Omental fat pad (tissue), 4 donors: ENCODE data around the gene IL36RN. TPM values are rescaled to one million over a fixed set of nuclear protein-coding genes. Genes with fewer than 3 reads are reported as not detected.

Experiments used
- ATAC-seq: fragments of 150-250 bp; one replicate; pipeline ENCODE4 v1.9.1; 2016; ENCODE audit warnings: mild to moderate bottlenecking, moderate library complexity; ENCODE audit not compliant: low FRiP score
- DNase-seq: peaks from one replicate; pipeline ENCODE4 v3.0.0-alpha.2; 2019; ENCODE audit warnings: low spot score
- total RNA-seq, 4 donors: library from RNA; depleted of rRNA; stranded (reverse); fragments of >200 nt; gene quantifications; one replicate each; pipeline ENCODE4 v1.1.0, GENCODE V29; 2016
- TF ChIP-seq, protein P1 (sequence below), 3 donors: fragments of 450-650 bp; IDR thresholded peaks; one replicate each; pipeline ENCODE4 v1.5.1; 2016 to 2017; ENCODE audit warnings: antibody characterized with exemption in 3 of 3, mild to moderate bottlenecking in 3 of 3, moderate library complexity in 2 of 3

The IL36RN gene
- total RNA-seq, 4 donors from 2014 or later: not detected

DNA sequence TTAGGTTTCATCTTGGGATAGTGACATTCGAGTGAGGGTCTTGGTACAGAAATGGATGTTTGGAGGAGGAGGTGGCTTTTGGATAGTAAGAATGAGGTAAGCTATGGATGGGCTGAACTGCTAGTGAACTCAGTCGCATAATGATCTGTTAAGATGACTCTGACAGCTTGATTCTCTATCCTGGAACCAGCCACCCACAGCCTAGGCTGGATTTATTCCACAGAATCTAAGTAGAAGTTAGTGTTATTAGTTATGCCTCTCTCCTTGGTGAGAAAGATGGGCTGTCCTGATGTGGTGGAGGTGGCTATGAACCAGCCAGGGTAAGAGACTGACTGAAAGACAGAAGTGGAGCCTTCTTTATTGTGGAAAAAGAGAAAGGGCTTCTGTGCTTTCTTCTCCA, 31.3 kb upstream of the IL36RN start:
- TF ChIP-seq, protein P1, sequence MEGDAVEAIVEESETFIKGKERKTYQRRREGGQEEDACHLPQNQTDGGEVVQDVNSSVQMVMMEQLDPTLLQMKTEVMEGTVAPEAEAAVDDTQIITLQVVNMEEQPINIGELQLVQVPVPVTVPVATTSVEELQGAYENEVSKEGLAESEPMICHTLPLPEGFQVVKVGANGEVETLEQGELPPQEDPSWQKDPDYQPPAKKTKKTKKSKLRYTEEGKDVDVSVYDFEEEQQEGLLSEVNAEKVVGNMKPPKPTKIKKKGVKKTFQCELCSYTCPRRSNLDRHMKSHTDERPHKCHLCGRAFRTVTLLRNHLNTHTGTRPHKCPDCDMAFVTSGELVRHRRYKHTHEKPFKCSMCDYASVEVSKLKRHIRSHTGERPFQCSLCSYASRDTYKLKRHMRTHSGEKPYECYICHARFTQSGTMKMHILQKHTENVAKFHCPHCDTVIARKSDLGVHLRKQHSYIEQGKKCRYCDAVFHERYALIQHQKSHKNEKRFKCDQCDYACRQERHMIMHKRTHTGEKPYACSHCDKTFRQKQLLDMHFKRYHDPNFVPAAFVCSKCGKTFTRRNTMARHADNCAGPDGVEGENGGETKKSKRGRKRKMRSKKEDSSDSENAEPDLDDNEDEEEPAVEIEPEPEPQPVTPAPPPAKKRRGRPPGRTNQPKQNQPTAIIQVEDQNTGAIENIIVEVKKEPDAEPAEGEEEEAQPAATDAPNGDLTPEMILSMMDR (IDR thresholded peaks at IDR 0.05): no peak
- ATAC-seq (no peak), DNase-seq (no peak)

DNA sequence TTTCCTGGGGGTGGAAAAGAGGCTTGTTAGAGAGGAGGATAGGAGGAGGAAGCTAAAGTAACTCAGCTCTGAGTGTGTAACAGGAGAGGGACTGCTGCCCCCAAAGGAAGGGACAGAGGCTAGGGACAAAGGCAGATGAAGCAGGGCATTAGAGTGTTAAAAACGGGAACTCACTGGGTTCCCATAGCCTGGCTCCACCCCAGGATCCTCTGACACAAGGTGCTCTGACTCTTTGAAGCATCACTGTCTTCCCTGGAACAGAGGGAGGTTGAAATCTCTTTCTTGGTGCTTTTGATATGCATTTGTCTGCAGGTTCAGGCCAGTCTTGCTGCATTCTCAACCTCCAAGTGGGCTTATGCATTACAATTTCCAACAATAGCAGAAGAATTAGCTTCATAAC, 30.9 kb upstream of the IL36RN start:
- DNase-seq (no peak), ATAC-seq (no peak)
- TF ChIP-seq, protein P1 (IDR thresholded peaks at IDR 0.05): no peak

DNA sequence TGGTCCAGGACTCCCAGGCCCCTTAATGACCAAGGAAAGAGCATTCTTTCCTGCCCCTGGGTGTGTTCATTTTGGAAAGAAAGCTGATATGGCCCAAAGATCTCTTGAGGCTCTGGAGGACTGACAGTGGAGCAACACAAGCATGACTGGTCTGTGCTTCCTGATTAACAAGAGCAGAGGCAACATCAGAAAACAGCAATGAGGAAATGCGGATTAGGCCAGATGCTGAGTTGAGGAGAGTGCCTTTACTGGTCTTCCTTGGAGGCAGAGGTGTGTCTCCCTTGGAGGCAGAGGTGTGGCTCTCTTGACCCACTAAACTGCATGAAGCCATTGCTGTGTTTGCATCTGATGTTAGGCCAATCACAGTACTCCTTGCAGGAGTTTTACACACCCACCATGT, 26.3 kb upstream of the IL36RN start:
- no peak for DNase-seq
- no peak for ATAC-seq
- TF ChIP-seq, protein P1 (IDR thresholded peaks at IDR 0.05): no peak

DNA sequence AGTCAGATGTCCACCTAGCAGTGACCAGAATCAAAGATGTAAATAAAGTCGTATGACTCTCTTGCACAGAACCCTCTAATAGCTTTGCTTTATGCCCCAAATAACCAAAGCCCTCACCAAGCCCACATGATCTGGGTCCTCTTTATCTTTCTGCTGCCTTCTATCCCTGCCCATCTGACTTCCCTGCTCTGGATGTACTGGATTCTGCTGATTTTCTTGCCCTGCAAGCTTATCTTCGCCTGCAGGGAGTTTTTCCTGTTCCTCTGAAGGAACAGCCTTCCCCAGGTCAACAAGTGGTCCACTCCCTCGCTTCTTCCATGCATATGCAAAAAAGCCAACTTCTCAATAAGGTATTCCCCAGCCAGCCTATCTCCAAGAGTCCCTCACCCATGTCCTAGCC, 25.0 kb upstream of the IL36RN start:
- DNase-seq (no peak), ATAC-seq (no peak)
- TF ChIP-seq, protein P1 (IDR thresholded peaks at IDR 0.05): no peak

DNA sequence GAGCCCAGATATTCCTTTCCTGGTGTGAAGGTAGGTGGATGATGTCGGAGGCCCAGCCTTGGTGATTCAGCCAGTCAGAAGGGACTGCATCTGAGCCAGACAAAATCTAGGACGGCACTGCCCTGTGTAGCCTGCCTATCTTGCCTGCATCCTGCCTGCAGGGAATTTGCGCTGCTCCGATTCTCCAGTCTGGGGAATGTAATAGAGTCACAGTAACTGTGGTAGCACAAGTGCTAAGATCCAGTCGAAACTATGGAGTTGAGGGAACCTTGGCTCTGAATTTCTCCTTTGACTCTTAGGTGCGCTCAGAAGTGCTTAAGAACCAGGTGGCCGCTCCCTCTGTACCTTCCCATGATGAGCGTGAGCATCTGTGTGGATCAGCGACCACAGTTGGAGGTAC, 22.2 kb upstream of the IL36RN start:
- DNase-seq: no peak
- TF ChIP-seq, protein P1 (IDR thresholded peaks at IDR 0.05): no peak
- no peak for ATAC-seq

DNA sequence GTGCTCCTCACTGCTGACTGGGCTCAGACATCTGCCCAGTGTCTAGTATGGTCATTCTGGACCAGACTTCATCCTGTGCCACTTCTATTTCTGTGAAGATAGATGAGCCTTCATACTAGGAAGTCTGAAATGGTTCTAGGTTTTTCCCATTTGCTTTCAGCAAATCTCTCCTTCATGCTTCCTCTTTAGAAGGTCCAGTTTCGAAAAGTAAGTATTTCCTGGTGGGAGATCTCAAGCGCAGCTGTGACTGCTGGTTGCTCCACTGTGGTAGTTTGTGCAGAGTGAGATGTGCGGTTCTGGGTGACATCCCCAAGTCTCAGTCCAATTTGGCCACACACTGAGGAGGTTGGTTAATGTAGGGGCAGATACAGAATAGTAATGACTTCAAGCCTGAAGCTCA, 20.7 kb upstream of the IL36RN start:
- ATAC-seq (no peak), DNase-seq (no peak)
- TF ChIP-seq, protein P1 (IDR thresholded peaks at IDR 0.05): no peak

DNA sequence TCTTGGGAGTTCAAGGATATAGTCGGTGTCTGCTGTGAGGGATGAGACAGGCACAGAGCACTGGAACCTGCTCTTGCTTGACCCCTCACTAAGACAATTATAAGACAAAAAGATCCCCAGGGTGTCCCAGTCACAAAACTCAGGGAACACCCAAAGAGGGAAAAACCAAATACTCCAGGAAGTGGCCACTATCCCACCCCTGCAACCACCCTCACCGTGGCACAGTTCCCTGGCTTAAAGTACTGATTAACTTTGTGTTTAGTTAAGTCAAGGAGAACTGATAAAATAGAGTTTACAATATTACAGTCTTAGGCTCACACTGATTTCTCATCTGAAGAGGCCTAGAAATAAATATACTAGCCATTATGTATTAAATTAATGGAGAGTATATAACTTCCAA, 19.8 kb upstream of the IL36RN start:
- TF ChIP-seq, protein P1 (IDR thresholded peaks at IDR 0.05): no peak
- no peak for DNase-seq
- ATAC-seq: no peak
